ENCODE results near the gene EFCAB8. TPM values are rescaled to one million over a fixed set of nuclear protein-coding genes. Genes with fewer than 3 reads are reported as not detected.
A peak's percentile ranks its signal among the peaks of the same experiment; 100 is the strongest.

The EFCAB8 gene
- total RNA-seq, 1 experiment from 2014 or later, result 1.8 TPM

- BruUV-seq (replicated peaks), result no TSS peak
- intact Hi-C loops (cut with micrococcal nuclease; ENCODE audit: unreplicated experiment), result no loop called here
- no peak overlapping the region for H3K4me3 Mint-ChIP-seq (ENCODE audit: unreplicated experiment)
Measured at GRCh38 chr20:32941155-32941885, 82.6 kb downstream of the EFCAB8 start.

GRCh38 chr20:32943490-32944052 lies 84.8 kb downstream of the EFCAB8 start:
- intact Hi-C loops (cut with micrococcal nuclease; ENCODE audit: unreplicated experiment), result no loop called here
- Histone ChIP-seq H3K9me3 (peaks cover 9% of the 10 kb centered on the region; the same call in 1 of the 2 replicates), H3K36me3 (ENCODE audit: control insufficient read depth, insufficient read depth, low read length) (no peaks in the 10 kb centered on the region), H3K4me3 (ENCODE audit: low read depth, low read length) (no peak overlapping the region), H3K27me3 (replicated peaks; ENCODE audit: control insufficient read depth, insufficient read depth, low read length) (no peaks in the 10 kb centered on the region; the same call in 1 of the 2 replicates), H3K4me1 (no peaks in the 10 kb centered on the region)
- TF ChIP-seq CTCF (IDR thresholded peaks at IDR 0.05; ENCODE audit: insufficient read depth in 1 of 2, low read depth in 1 of 2, low read length in 1 of 2, severe bottlenecking in 1 of 2, unreplicated experiment in 1 of 2), result no peak
- Mint-ChIP-seq H3K9me3 (ENCODE audit: unreplicated experiment) (peaks cover 10% of the 10 kb centered on the region), H3K27me3 (ENCODE audit: insufficient read depth, unreplicated experiment) (peaks cover 38% of the 10 kb centered on the region), H3K4me1 (ENCODE audit: low read depth, unreplicated experiment) (no peaks in the 10 kb centered on the region), H3K27ac (ENCODE audit: unreplicated experiment) (no peak overlapping the region), H3K4me3 (ENCODE audit: unreplicated experiment) (no peak overlapping the region), H3K36me3 (ENCODE audit: insufficient read depth, unreplicated experiment) (no peaks in the 10 kb centered on the region)
- CTCF ChIA-PET, result interaction anchor here (1.1 to 1.8 kb wide), 2 partner anchors 41 to 154 kb away, joined by 4 to 9 read pairs; no protein-coding TSS in a partner anchor
- POLR2A ChIA-PET, result no interaction called here
- DNase-seq, result no peak
- no TSS peak for BruUV-seq (replicated peaks)

More at GRCh38 chr20:32941155-32941885, 82.6 kb downstream of the EFCAB8 start:
- Mint-ChIP-seq H3K36me3 (ENCODE audit: insufficient read depth, unreplicated experiment) (no peaks in the 10 kb centered on the region), H3K4me1 (ENCODE audit: low read depth, unreplicated experiment) (no peaks in the 10 kb centered on the region), H3K9me3 (ENCODE audit: unreplicated experiment) (peaks cover 10% of the 10 kb centered on the region), H3K27ac (ENCODE audit: unreplicated experiment) (no peak overlapping the region), H3K27me3 (ENCODE audit: insufficient read depth, unreplicated experiment) (peaks cover 25% of the 10 kb centered on the region)
- Histone ChIP-seq H3K4me1 (no peaks in the 10 kb centered on the region), H3K27me3 (replicated peaks; ENCODE audit: control insufficient read depth, insufficient read depth, low read length) (no peaks in the 10 kb centered on the region; the same call in 1 of the 2 replicates), H3K36me3 (ENCODE audit: control insufficient read depth, insufficient read depth, low read length) (no peaks in the 10 kb centered on the region), H3K9me3 (peaks cover 20% of the 10 kb centered on the region), H3K4me3 (ENCODE audit: low read depth, low read length) (no peak overlapping the region)
- ChIA-PET CTCF (no interaction called here), POLR2A (no interaction called here)
- TF ChIP-seq CTCF (IDR thresholded peaks at IDR 0.05; ENCODE audit: insufficient read depth in 1 of 2, low read depth in 1 of 2, low read length in 1 of 2, severe bottlenecking in 1 of 2, unreplicated experiment in 1 of 2), result no peak
- DNase-seq, result no peak

- Histone ChIP-seq H3K9me3 (peaks cover 4% of the 10 kb centered on the region; the same call in 1 of the 2 replicates), H3K27me3 (replicated peaks; ENCODE audit: control insufficient read depth, insufficient read depth, low read length) (no peaks in the 10 kb centered on the region; the same call in 1 of the 2 replicates), H3K36me3 (ENCODE audit: control insufficient read depth, insufficient read depth, low read length) (no peaks in the 10 kb centered on the region), H3K4me3 (ENCODE audit: low read depth, low read length) (no peak overlapping the region), H3K4me1 (no peaks in the 10 kb centered on the region)
- peak in 1 of 2 experiments; percentile 68 for DNase-seq
- intact Hi-C loops (cut with micrococcal nuclease; ENCODE audit: unreplicated experiment), result loop anchor here (1.0 kb wide), 4 partner anchors 43 to 271 kb away; no protein-coding TSS in a partner anchor
- peak; percentile 91 to 92 for TF ChIP-seq CTCF (IDR thresholded peaks at IDR 0.05; ENCODE audit: insufficient read depth in 1 of 2, low read depth in 1 of 2, low read length in 1 of 2, severe bottlenecking in 1 of 2, unreplicated experiment in 1 of 2)
- H3K36me3 Mint-ChIP-seq (ENCODE audit: insufficient read depth, unreplicated experiment), result no peaks in the 10 kb centered on the region
- H3K9me3 Mint-ChIP-seq (ENCODE audit: unreplicated experiment), result no peaks in the 10 kb centered on the region
- H3K27me3 Mint-ChIP-seq (ENCODE audit: insufficient read depth, unreplicated experiment), result peaks cover 33% of the 10 kb centered on the region
- BruUV-seq (replicated peaks), result no TSS peak
- POLR2A ChIA-PET, result no interaction called here
- no peak overlapping the region for H3K27ac Mint-ChIP-seq (ENCODE audit: unreplicated experiment)
- no peaks in the 10 kb centered on the region for H3K4me1 Mint-ChIP-seq (ENCODE audit: low read depth, unreplicated experiment)
- CTCF ChIA-PET, result interaction anchor here (0.6 to 1.9 kb wide), 11 partner anchors 19 to 253 kb away, joined by 3 to 20 read pairs (median 4); no protein-coding TSS in a partner anchor
- H3K4me3 Mint-ChIP-seq (ENCODE audit: unreplicated experiment), result no peak overlapping the region
Measured at GRCh38 chr20:32945710-32946221, 87.0 kb downstream of the EFCAB8 start.

Data from Caco-2 (cell line).